ENCODE data around the gene CHCHD3.

- TF ChIP-seq POLR2A (IDR thresholded peaks at IDR 0.05): no peak
- no peak for TF ChIP-seq CTCF (IDR thresholded peaks at IDR 0.05)
Observed at GRCh38 chr7:133009426-133010252, 72.3 kb downstream of the CHCHD3 start.

Measured in lower leg skin (tissue), 3 donors.